Measurements from ENCODE around the gene MAST4. TPM values are rescaled to one million over a fixed set of nuclear protein-coding genes. Genes with fewer than 3 reads are reported as not detected.
A peak's percentile ranks its signal among the peaks of the same experiment; 100 is the strongest.

The MAST4 gene
- total RNA-seq, 2 donors from 2014 or later, result 9.5 to 20.8 TPM

GRCh38 chr5:66974256-66974655, 378.1 kb downstream of the MAST4 start:
- no peaks in the 10 kb centered on the region for H3K4me1 ChIP-seq
- TF ChIP-seq CTCF (IDR thresholded peaks at IDR 0.05), result no peak
- no peak overlapping the region for H3K9ac ChIP-seq (ENCODE audit: low read depth in 2 of 2, low read length in 2 of 2)
- H3K27ac ChIP-seq, result no peak overlapping the region
- intact Hi-C loops (cut with DNase I), result no loop called here
- DNase-seq, result no peak
- H3K9me3 ChIP-seq, result no peaks in the 10 kb centered on the region
- no peak overlapping the region for H3K4me3 ChIP-seq
- no peaks in the 10 kb centered on the region for H3K27me3 ChIP-seq
- no peaks in the 10 kb centered on the region for H3K36me3 ChIP-seq

- DNase-seq, result no peak
- Histone ChIP-seq H3K4me1 (no peaks in the 10 kb centered on the region), H3K27me3 (no peaks in the 10 kb centered on the region), H3K4me3 (no peak overlapping the region), H3K9ac (ENCODE audit: low read depth in 2 of 2, low read length in 2 of 2) (no peak overlapping the region), H3K27ac (no peak overlapping the region), H3K36me3 (no peaks in the 10 kb centered on the region), H3K9me3 (no peaks in the 10 kb centered on the region)
- TF ChIP-seq CTCF (IDR thresholded peaks at IDR 0.05), result no peak
- intact Hi-C loops (cut with DNase I), result no loop called here
These were observed 379.9 kb downstream of the MAST4 start for GRCh38 chr5:66976108-66976507.

GRCh38 chr5:66979738-66980137, 383.5 kb downstream of the MAST4 start:
- Histone ChIP-seq H3K9ac (ENCODE audit: low read depth in 2 of 2, low read length in 2 of 2) (no peak overlapping the region), H3K36me3 (no peaks in the 10 kb centered on the region), H3K4me3 (no peak overlapping the region), H3K27ac (no peak overlapping the region), H3K4me1 (no peaks in the 10 kb centered on the region), H3K9me3 (no peaks in the 10 kb centered on the region), H3K27me3 (no peaks in the 10 kb centered on the region)
- DNase-seq, result no peak
- intact Hi-C loops (cut with DNase I), result loop anchor here (10.0 kb wide), 1 partner anchor 225 kb away; no protein-coding TSS in a partner anchor
- no peak for TF ChIP-seq CTCF (IDR thresholded peaks at IDR 0.05)

- Histone ChIP-seq H3K4me1 (no peaks in the 10 kb centered on the region), H3K27me3 (no peaks in the 10 kb centered on the region), H3K9ac (ENCODE audit: low read depth in 2 of 2, low read length in 2 of 2) (peak overlapping the region in 1 of 2 donors; percentile 12), H3K36me3 (no peaks in the 10 kb centered on the region), H3K9me3 (no peaks in the 10 kb centered on the region), H3K27ac (peak overlapping the region; percentile 30), H3K4me3 (no peak overlapping the region)
- intact Hi-C loops (cut with DNase I), result loop anchor here (10.0 kb wide), 1 partner anchor 223 kb away; no protein-coding TSS in a partner anchor
- DNase-seq, result no peak
- TF ChIP-seq CTCF (IDR thresholded peaks at IDR 0.05), result no peak
These were observed 385.3 kb downstream of the MAST4 start for GRCh38 chr5:66981266-66982055.

GRCh38 chr5:66982056-66982387, 385.8 kb downstream of the MAST4 start:
- peak overlapping the region in 1 of 2 donors; percentile 35 for H3K9ac ChIP-seq (ENCODE audit: low read depth in 2 of 2, low read length in 2 of 2)
- H3K4me1 ChIP-seq, result no peaks in the 10 kb centered on the region
- no peak for TF ChIP-seq CTCF (IDR thresholded peaks at IDR 0.05)
- H3K27ac ChIP-seq, result peak overlapping the region; percentile 30
- H3K9me3 ChIP-seq, result no peaks in the 10 kb centered on the region
- no peak overlapping the region for H3K4me3 ChIP-seq
- H3K36me3 ChIP-seq, result no peaks in the 10 kb centered on the region
- intact Hi-C loops (cut with DNase I), result loop anchor here (10.0 kb wide), 1 partner anchor 223 kb away; no protein-coding TSS in a partner anchor
- no peaks in the 10 kb centered on the region for H3K27me3 ChIP-seq
- DNase-seq, result peak; percentile 48
